A673 (cell line): ENCODE results near the gene RFX2. TPM values are rescaled to one million over a fixed set of nuclear protein-coding genes. Genes with fewer than 3 reads are reported as not detected.

Experiments used
- BruUV-seq: library from RNA; stranded (reverse); fragments of 400-500 nt; replicated peaks from 2 replicates; lab custom pipeline; 2021; lab: Mats Ljungman, UMichigan
- CTCF ChIA-PET: fragments of 300-600 bp; sonication (Branson Sonifier 250); formaldehyde crosslinking; loops from one replicate; lab custom pipeline; 2022; ENCODE audit warnings: antibody characterized with exemption; lab: Charles Lee
- POLR2A ChIA-PET: fragments of 300-600 bp; sonication (Branson Sonifier 250); formaldehyde crosslinking; loops from one replicate; lab custom pipeline; 2022; ENCODE audit warnings: antibody characterized with exemption; ENCODE audit not compliant: low non-redundant PET; lab: Charles Lee
- DNase-seq: peaks from one replicate; pipeline ENCODE4 v3.0.0-alpha.2; 2015; ENCODE audit warnings: low spot score
- H3K27ac ChIP-seq: fragments of 200-600 bp; sonication (generic); 2 replicates; pipeline ENCODE4 v1.5.1; 2016; ENCODE audit warnings: mixed run types, low read depth, mild to moderate bottlenecking, mixed read lengths, antibody characterized with exemption, low read length; ENCODE audit not compliant: poor library complexity, severe bottlenecking
- H3K27me3 ChIP-seq: fragments of 200-600 bp; sonication (generic); replicated peaks from 2 replicates; pipeline ENCODE4 v1.6.1; 2017; ENCODE audit warnings: mixed run types, low read depth, mild to moderate bottlenecking, mixed read lengths, antibody characterized with exemption, low read length; ENCODE audit not compliant: insufficient read depth, poor library complexity
- H3K36me3 ChIP-seq: fragments of 200-600 bp; sonication (generic); 2 replicates; pipeline ENCODE4 v1.6.1; 2016; ENCODE audit warnings: mixed run types, mild to moderate bottlenecking, mixed read lengths, antibody characterized with exemption, low read length; ENCODE audit not compliant: insufficient read depth, poor library complexity, severe bottlenecking
- H3K4me1 ChIP-seq: fragments of 200-600 bp; sonication (generic); 2 replicates; pipeline ENCODE4 v1.6.1; 2017; ENCODE audit warnings: mixed run types, mild to moderate bottlenecking, mixed read lengths, antibody characterized with exemption, low read length; ENCODE audit not compliant: insufficient read depth, poor library complexity, severe bottlenecking
- H3K4me3 ChIP-seq: fragments of 200-600 bp; sonication (generic); 2 replicates; pipeline ENCODE4 v1.5.1; 2016; ENCODE audit warnings: low read depth, mixed run types, mild to moderate bottlenecking, mixed read lengths, low read length; ENCODE audit not compliant: poor library complexity, severe bottlenecking
- H3K9me3 ChIP-seq: fragments of 200-600 bp; sonication (generic); 2 replicates; pipeline ENCODE4 v1.6.1; 2016; ENCODE audit warnings: mixed run types, low read depth, mild to moderate bottlenecking, mixed read lengths, antibody characterized with exemption, low read length; ENCODE audit not compliant: poor library complexity, severe bottlenecking
- EZH2 ChIP-seq: fragments of 200-600 bp; sonication (generic); IDR thresholded peaks from 2 replicates; pipeline ENCODE4 v1.6.1; 2017; ENCODE audit warnings: borderline replicate concordance, low read depth, mild to moderate bottlenecking, mixed read lengths, antibody characterized with exemption, low read length; ENCODE audit not compliant: poor library complexity, severe bottlenecking
- intact Hi-C: fragments of 100-400 bp; cut with micrococcal nuclease; formaldehyde crosslinking; loops from one replicate; pipeline ENCODE4 v1.10.0; 2022; ENCODE audit not compliant: unreplicated experiment
- total RNA-seq: library from RNA; stranded (reverse); gene quantifications from 2 replicates; pipeline ENCODE4 v1.2.3, GENCODE V29; 2021
- TF ChIP-seq, protein P1 (sequence below): fragments of 300-800, 200-600 bp; sonication (generic); conservative IDR thresholded peaks from 2 replicates; pipeline ENCODE4 v1.5.1; 2017; ENCODE audit warnings: low read depth, mild to moderate bottlenecking, antibody characterized with exemption, low read length, moderate library complexity, mixed read lengths

The RFX2 gene
- total RNA-seq, 1 experiment from 2014 or later = 11.7 TPM

- TF ChIP-seq, protein P1, sequence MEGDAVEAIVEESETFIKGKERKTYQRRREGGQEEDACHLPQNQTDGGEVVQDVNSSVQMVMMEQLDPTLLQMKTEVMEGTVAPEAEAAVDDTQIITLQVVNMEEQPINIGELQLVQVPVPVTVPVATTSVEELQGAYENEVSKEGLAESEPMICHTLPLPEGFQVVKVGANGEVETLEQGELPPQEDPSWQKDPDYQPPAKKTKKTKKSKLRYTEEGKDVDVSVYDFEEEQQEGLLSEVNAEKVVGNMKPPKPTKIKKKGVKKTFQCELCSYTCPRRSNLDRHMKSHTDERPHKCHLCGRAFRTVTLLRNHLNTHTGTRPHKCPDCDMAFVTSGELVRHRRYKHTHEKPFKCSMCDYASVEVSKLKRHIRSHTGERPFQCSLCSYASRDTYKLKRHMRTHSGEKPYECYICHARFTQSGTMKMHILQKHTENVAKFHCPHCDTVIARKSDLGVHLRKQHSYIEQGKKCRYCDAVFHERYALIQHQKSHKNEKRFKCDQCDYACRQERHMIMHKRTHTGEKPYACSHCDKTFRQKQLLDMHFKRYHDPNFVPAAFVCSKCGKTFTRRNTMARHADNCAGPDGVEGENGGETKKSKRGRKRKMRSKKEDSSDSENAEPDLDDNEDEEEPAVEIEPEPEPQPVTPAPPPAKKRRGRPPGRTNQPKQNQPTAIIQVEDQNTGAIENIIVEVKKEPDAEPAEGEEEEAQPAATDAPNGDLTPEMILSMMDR = no peak
- Histone ChIP-seq H3K4me3 (no peak overlapping the region), H3K9me3 (no peaks in the 10 kb centered on the region), H3K4me1 (no peaks in the 10 kb centered on the region), H3K27ac (no peak overlapping the region), H3K36me3 (no peaks in the 10 kb centered on the region), H3K27me3 (no peaks in the 10 kb centered on the region)
- POLR2A ChIA-PET = no interaction called here
- no peak for DNase-seq
- CTCF ChIA-PET = no interaction called here
- intact Hi-C loops = no loop called here
- no TSS peak for BruUV-seq
These were observed 30.9 kb upstream of the RFX2 start for GRCh38 chr19:6141217-6141616.

GRCh38 chr19:6138511-6138910 lies 28.2 kb upstream of the RFX2 start:
- no peak overlapping the region for H3K4me3 ChIP-seq
- no peaks in the 10 kb centered on the region for H3K27me3 ChIP-seq
- CTCF ChIA-PET = interaction anchor here (0.7 kb wide), 1 partner anchor 493 kb away, joined by 3 read pairs; no protein-coding TSS in a partner anchor
- no peak overlapping the region for H3K27ac ChIP-seq
- no peak for TF ChIP-seq EZH2
- TF ChIP-seq, protein P1 = no peak
- no peaks in the 10 kb centered on the region for H3K36me3 ChIP-seq
- no peaks in the 10 kb centered on the region for H3K4me1 ChIP-seq
- H3K9me3 ChIP-seq = no peaks in the 10 kb centered on the region
- POLR2A ChIA-PET = no interaction called here
- intact Hi-C loops = no loop called here
- BruUV-seq = no TSS peak
- DNase-seq = no peak

GRCh38 chr19:6138066-6138465 lies 27.8 kb upstream of the RFX2 start:
- no peak overlapping the region for H3K27ac ChIP-seq
- H3K4me1 ChIP-seq = no peaks in the 10 kb centered on the region
- no peaks in the 10 kb centered on the region for H3K36me3 ChIP-seq
- no peak for DNase-seq
- intact Hi-C loops = no loop called here
- ChIA-PET CTCF (no interaction called here), POLR2A (no interaction called here)
- BruUV-seq = no TSS peak
- no peak for TF ChIP-seq EZH2
- TF ChIP-seq, protein P1 = no peak
- H3K27me3 ChIP-seq = no peaks in the 10 kb centered on the region
- H3K9me3 ChIP-seq = no peaks in the 10 kb centered on the region
- H3K4me3 ChIP-seq = no peak overlapping the region
